Transverse colon (tissue), 3 donors: ENCODE data around the gene ADAM11.

Experiments
- EP300 ChIP-seq: sonication (generic); formaldehyde crosslinking; IDR thresholded peaks from one replicate; pipeline ENCODE4 v1.6.1; 2017; ENCODE audit warnings: antibody characterized with exemption, low read depth
- POLR2A ChIP-seq: fragments of 450-650 bp; IDR thresholded peaks from one replicate; pipeline ENCODE4 v1.6.1; 2016; ENCODE audit warnings: antibody characterized with exemption, mild to moderate bottlenecking, moderate library complexity
- TF ChIP-seq, protein P1 (sequence below), 5 experiments: fragments of 200-600 bp in 3 of 5; fragments of 450-650 bp in 2 of 5; sonication (generic) in 3 of 5; IDR thresholded peaks; 1 replicate in 2 of 5; 2 replicates in 3 of 5; pipeline ENCODE4 v1.5.1; 2016 to 2017; ENCODE audit warnings: antibody characterized with exemption in 5 of 5, inconsistent platforms in 3 of 5, mild to moderate bottlenecking in 2 of 5, moderate library complexity in 1 of 5

DNA sequence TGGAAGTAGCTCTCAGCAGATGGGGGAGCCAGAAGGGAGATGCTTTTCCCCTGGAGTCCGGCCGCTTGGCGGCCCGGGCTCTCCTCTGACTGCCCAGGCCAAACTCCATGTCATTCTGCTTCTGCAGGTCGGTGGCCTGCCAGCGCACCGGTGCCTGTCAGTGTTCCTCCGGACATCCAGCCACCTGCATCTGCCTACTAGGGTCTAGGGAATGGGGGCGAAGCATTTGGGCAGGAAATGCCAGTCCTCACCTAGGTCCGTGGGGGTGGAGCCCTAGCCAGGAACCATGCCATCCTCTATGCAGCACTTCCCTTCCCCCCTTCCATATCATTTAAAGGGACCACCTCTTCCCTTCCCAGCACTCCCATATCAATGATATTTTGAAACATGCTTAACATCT, 37.1 kb downstream of the ADAM11 start:
- TF ChIP-seq, protein P1, sequence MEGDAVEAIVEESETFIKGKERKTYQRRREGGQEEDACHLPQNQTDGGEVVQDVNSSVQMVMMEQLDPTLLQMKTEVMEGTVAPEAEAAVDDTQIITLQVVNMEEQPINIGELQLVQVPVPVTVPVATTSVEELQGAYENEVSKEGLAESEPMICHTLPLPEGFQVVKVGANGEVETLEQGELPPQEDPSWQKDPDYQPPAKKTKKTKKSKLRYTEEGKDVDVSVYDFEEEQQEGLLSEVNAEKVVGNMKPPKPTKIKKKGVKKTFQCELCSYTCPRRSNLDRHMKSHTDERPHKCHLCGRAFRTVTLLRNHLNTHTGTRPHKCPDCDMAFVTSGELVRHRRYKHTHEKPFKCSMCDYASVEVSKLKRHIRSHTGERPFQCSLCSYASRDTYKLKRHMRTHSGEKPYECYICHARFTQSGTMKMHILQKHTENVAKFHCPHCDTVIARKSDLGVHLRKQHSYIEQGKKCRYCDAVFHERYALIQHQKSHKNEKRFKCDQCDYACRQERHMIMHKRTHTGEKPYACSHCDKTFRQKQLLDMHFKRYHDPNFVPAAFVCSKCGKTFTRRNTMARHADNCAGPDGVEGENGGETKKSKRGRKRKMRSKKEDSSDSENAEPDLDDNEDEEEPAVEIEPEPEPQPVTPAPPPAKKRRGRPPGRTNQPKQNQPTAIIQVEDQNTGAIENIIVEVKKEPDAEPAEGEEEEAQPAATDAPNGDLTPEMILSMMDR (IDR thresholded peaks at IDR 0.05) = no peak
- TF ChIP-seq POLR2A = no peak
- TF ChIP-seq EP300 = no peak
